Right hindlimb (tissue), 1 donor: Measurements from ENCODE around the gene IGFL2.
"Not testable (repeated sequence)": the region's sequence is repeated elsewhere in the genome, so short reads cannot be mapped to it uniquely, and the experiment has no call there.

Experiments
- DNase-seq: peaks from one replicate; pipeline ENCODE4 v3.0.0-alpha.2; 2018

Gene IGFL2

GRCh38 chr19:46147791-46148288, at the start of gene IGFL2:
Gene IGFL2, plus strand, starts transcription at chr19:46148238. Its CDS starts 41 bp downstream, at chr19:46148279.
- DNase-seq = no peak

GRCh38 chr19:46100344-46100743, 47.7 kb upstream of the IGFL2 start:
- DNase-seq = no peak

DNA sequence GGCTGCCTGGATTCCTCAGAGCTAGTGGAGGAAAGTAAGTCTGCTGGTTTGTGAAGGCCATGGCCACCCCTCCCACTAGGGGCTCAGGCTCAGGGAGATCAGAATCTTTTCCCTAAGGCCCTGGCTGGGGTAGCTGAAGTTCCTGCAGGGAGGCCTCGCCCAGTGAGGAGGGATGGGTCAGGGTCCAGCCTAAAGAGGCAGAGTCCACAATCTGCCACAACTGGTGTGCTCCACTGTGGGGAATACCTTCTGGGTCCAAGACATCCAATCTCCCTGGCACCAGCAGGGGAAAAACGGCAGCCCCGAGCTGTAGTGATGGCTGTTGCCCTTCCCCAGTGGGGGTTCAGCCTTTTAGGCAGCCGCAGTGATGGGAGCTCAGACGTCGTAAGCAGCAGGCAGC, 46.7 kb upstream of the IGFL2 start:
- DNase-seq = no peak

DNA sequence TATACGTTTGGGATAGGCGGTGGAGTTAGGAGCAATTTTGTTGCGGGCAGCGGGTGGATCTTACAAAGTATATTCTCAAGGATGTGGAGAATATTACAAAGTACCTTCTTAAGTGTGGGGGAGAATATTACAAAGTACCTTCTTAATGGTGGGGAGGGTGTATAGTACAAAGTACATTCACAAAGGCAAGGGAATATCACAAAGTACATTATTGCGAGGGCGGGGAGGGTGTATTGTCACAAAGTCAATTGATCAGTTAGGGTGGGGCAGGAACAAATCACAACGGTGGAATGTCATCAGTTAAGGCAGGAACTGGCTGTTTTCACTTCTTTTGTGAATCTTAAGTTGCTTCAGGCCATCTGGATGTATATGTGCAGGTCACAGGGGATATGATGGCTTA, 45.7 kb upstream of the IGFL2 start:
- not testable (repeated sequence) for DNase-seq

DNA sequence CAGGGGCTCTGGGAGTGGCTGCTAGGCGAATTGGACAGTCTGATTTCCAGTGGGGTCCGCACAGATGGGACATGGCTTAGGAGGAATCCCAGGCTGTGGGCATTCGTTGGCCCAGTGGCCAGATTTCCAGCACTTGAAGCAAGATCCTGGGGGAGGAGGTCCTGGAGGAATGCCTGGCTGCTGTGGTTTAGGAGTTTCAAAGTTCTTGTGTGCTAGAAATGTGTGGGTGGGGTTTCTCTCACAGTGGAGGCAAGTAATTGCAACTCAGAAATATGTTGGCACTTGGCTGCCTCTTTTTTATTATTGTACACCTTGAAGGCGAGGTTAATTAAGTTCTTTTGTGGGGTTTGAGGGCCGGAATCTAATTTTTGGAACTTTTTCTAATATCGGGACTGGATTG, 40.7 kb upstream of the IGFL2 start:
- no peak for DNase-seq

DNA sequence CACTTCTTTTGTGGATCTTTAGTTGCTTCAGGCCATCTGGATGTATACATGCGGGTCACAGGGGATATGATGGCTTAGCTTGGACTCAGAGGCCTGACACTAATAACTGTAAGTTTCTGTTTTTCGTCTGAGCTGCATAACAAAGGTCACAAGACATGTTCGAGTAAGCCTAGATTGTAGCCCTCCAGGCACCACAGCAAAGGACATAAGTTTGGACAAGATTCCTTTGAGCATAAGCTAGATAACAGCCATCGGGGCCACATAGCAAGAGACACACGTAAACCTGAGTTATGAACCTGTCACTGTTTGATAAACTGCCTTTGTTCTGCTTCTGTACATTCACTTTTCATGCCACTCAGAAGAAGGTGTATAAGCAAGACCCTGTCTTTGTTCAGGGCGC, 38.2 kb upstream of the IGFL2 start:
- DNase-seq = no peak

- DNase-seq = no peak
These were observed 36.7 kb upstream of the IGFL2 start for GRCh38 chr19:46111376-46111775.

- DNase-seq = no peak
These were observed 35.5 kb upstream of the IGFL2 start for GRCh38 chr19:46112527-46112926.

GRCh38 chr19:46113726-46114125, 34.3 kb upstream of the IGFL2 start:
- DNase-seq = no peak

GRCh38 chr19:46115396-46116106, 32.5 kb upstream of the IGFL2 start:
- no peak for DNase-seq

DNA sequence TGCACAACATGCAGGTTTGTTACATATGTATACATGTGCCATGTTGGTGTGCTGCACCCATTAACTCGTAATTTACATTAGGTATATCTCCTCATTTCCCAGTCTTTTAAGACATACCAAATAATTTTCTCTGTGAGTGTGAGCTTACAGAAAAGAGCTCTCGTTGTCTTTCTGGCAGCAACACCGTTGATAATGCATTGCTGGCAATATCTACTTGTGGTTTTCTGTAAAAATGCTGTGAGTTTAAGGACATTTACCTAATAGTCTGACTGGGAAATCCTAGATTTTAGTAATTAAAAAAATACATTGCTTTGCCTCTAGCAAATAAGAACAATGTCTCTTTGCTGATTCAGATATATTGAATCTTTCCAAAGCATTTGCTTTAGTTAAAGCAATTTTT, 31.9 kb upstream of the IGFL2 start:
- DNase-seq = no peak

DNA sequence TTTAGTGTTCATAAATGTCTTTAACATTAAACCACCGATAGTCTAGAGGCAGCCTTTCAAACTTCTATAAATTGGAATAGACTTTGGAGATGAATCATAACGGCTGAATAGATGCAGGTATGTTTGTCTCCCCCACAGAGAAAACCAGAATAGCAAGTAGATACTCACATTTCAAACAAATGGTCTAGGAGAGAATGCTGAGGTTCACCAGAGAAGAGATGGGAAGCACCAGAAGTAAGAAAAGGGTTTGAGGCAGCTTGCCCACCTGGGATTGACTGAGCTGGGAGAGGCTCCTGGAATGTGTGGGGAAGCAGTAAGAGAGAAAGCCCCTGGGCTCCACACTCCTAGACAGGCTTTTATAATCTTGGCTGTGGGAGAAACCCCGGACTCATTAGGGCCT, 29.9 kb upstream of the IGFL2 start:
- no peak for DNase-seq

DNA sequence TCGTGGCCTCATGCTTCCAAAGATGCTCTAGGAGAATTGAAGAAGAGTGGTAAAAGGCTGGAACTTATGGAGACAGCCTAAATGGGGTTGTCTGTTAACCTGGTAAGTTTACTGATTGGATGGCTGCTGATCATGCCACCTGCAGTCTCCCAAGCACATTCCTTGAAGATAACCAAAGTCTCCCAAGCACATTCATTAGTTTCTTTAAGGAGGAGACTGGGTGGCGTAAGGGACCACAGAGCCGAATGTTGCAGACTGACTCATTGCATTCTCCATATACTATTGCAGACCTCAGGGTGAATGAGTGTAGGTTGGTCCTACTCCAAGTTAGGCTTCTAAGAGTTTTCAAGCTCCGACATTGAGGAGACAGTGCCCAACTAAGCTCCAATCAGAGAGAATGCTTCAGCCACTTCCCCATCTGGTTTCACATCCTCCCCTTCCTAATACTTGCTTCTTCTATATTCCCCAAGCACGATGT, 23.4 kb upstream of the IGFL2 start, which contains the start of gene IGFL3:
Gene IGFL3, minus strand, starts transcription at position 51 of the 478 bp plus-strand sequence. Its CDS starts 39 bp downstream, at position 12.
- DNase-seq = no peak

GRCh38 chr19:46125447-46125846, 22.6 kb upstream of the IGFL2 start:
- DNase-seq = no peak

DNA sequence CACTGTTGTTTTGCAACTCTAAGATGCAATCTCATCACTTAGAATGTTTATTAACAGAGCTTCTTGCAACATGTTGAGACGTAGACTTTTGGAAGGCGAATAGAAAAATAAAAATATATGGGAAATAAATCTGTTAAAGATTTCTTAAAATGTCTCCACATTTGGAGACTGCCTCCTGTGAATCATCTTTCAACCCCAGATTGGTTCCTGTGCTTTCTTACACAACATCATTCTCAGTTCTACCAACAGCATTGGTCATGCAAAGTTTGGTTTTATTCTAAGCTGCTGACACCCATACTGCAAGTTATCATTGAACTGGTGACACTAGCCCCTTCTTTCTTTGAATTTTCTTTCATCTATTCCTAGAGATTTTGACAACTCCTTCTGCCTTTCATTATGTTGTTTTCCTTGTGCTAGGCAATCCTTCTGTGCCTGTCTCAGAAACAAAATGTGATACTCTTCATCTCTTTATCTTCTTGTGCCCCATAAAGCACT, 21.9 kb upstream of the IGFL2 start:
- DNase-seq = no peak

DNA sequence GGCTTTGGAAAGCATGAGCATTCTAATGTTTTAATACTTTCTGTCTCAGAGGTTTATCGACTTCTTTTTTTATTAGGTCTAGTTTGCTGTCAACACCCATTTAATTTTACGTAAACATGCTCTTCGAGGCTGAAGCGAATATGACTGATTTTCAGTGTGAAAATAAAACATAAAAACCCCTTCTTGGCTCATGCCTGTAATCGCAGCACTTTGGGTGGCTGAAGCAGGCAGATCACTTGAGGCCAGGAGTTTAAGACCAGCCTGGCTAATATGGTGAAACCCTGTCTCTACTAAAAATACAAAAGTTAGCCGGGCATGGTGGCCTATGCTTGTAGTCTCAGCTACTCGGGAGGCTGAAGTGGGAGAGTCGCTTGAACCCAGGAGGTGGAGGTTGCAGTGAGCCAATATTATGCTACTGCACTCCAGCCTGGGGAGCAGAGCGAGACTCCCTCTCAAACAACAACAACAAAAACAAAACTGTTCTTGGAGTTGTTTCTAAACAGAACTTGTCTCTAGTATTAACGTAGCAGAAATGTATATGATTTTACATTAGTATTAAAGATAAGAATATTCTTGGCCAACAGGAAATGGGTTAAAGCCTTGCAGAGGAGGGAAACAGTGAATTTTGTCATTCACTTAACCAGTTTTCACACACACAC, 16.4 kb upstream of the IGFL2 start:
- DNase-seq = no peak

DNA sequence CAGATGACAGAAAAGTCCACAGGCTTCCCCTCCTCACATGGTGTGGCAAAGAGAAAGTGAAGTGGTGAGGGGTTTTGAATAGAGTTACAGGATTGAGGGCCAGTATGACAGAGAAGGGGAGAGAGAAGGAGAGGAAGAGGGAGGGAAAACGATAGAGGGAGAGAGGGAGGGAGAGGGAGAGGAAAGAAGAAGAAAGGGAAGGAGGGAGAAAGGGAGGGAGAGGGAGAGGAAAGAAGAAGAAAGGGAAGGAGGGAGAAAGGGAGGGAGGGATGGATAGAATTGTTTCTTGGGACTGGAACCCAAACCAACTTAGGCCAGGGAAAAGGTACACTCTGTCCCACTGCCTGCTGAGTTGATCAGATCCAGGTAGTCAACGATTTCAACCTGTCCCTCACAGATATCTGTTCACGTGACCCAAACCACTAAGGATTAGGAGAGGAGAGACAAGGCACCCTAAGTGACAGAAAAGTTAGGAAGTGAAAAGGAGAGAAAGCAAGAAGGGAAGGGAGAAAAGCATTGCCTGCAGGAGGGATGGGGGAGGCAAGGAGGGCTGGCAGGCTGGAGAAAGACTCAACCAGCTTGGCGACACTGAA, 15.4 kb upstream of the IGFL2 start:
- DNase-seq = no peak

DNA sequence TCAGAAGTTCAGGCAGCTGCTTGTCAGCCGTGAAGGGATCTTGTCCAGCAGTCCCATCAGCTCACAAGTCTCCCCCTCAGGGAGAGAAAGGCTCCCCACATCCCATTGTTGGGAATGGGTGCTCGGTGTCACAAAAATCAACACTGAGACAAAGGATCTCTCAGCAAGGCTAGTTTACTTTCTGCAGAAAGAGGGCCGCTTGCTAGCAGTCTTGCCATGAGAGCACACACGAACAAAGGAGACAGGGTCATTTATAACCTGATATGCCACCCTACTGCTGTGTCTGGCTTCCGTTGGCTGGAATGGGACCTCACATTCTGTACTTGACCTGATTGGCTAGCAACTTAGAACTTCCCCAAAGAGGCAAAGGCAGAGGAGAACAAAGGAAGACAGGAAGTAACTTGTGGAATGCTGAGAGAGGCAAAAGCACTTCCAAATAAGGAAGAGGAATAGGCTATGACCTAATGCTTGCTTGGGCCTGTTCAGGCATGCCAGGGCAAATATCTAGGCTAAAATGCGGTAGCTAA, 14.9 kb upstream of the IGFL2 start:
- peak; percentile 24 for DNase-seq

- DNase-seq = no peak
These were observed 14.2 kb upstream of the IGFL2 start for GRCh38 chr19:46133777-46134241.

GRCh38 chr19:46134527-46134926, 13.5 kb upstream of the IGFL2 start:
- DNase-seq = no peak

- DNase-seq = no peak
These were observed 10.0 kb upstream of the IGFL2 start for GRCh38 chr19:46137915-46138473.

GRCh38 chr19:46141421-46141820, 6.6 kb upstream of the IGFL2 start:
- no peak for DNase-seq

DNA sequence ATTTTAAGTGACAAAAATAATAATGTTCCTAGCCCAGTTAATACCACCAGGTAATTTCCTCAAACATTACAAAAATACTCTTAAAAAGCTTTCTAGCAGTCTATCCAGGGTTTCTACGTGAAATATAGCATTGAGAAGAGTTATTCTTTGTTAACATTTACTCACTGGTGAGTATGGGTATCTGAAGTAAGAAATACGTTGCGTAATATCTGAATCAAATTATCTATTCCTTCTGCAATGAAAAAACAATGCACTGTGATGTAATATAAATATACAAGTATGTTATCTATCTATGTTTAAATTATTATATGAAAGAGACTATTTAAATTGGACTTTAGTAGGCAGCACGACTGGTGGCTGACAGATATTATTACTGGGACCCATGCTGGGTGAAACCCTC, 5.7 kb upstream of the IGFL2 start:
- no peak for DNase-seq
